Heart left ventricle (tissue), 16 donors: Measurements from ENCODE around the gene SERPINB10. TPM values are rescaled to one million over a fixed set of nuclear protein-coding genes. Genes with fewer than 3 reads are reported as not detected.

Source experiments
- ATAC-seq, 4 donors: fragments of 200-7000 bp; cut with Tn5 transposase; one replicate each; pipeline ENCODE4 v1.9.1; 2020 to 2022; ENCODE audit warnings: moderate library complexity in 4 of 4, mild to moderate bottlenecking in 3 of 4, moderate number of reproducible peaks in 1 of 4
- DNase-seq, 5 donors: peaks; one replicate each; pipeline ENCODE4 v3.0.0-alpha.2; 2020
- H3K27ac ChIP-seq, 12 donors: fragments of 200-600 bp; sonication (generic) in 4 of 12; one replicate each; pipeline versions ENCODE4 v1.5.0 to v1.8.0; 2016 to 2022; ENCODE audit warnings: mild to moderate bottlenecking in 2 of 12
- H3K27me3 ChIP-seq, 9 donors: fragments of 200-600 bp; sonication (generic) in 2 of 9; one replicate each; pipeline versions ENCODE4 v1.5.1 to v1.8.0; 2016 to 2022; ENCODE audit warnings: mild to moderate bottlenecking in 3 of 9
- H3K36me3 ChIP-seq, 9 donors: fragments of 200-600 bp; sonication (generic) in 2 of 9; one replicate each; pipeline versions ENCODE4 v1.5.0 to v1.8.0; 2018 to 2022; ENCODE audit warnings: mild to moderate bottlenecking in 2 of 9
- H3K4me1 ChIP-seq, 12 donors: fragments of 200-600 bp; sonication (generic) in 4 of 12; one replicate each; pipeline versions ENCODE4 v1.5.0 to v1.8.0; 2016 to 2022; ENCODE audit warnings: mild to moderate bottlenecking in 3 of 12
- H3K4me3 ChIP-seq, 12 donors: fragments of 200-600 bp; sonication (generic) in 4 of 12; one replicate each; pipeline versions ENCODE4 v1.5.0 to v1.8.0; 2017 to 2022; ENCODE audit warnings: mild to moderate bottlenecking in 9 of 12, moderate library complexity in 4 of 12
- H3K9me3 ChIP-seq, 12 donors: fragments of 200-600 bp; sonication (generic) in 4 of 12; one replicate each; pipeline versions ENCODE4 v1.5.0 to v1.8.0; 2016 to 2022; ENCODE audit warnings: mild to moderate bottlenecking in 1 of 12
- POLR2A ChIP-seq, 2 donors: fragments of 450-650 bp; IDR thresholded peaks; one replicate each; pipeline ENCODE4 v1.6.1; 2017; ENCODE audit warnings: antibody characterized with exemption in 2 of 2, mild to moderate bottlenecking in 2 of 2, moderate library complexity in 2 of 2
- WGBS, 4 donors: extraction: QIAGEN DNeasy Blood & Tissue Kit in 2 of 4; methylation state at CpG; one replicate each; pipeline versions ENCODE4 v1.1.5 to v1.1.7; 2013 to 2018; 5-methylcytosine and 5-hydroxymethylcytosine counted together
- intact Hi-C, 10 donors: fragments of 100-400 bp; cut with DNase I; formaldehyde crosslinking; loops; one replicate each; pipeline versions ENCODE4 v1.11.1 to v1.14.2; 2022
- polyA plus RNA-seq, 2 donors: library from polyadenylated mRNA; stranded (reverse); fragments of 200-250 nt; gene quantifications; one replicate each; pipeline ENCODE4 v1.2.3, GENCODE V29; 2013
- total RNA-seq, 9 donors: library from RNA; depleted of rRNA in 2 of 9; stranded (reverse); fragments of >200 nt in 2 of 9; fragmentation: NEBNext Ultra II Directional in 3 of 9; extraction: Animal tissue kit (Norgen Biotek cat#: 25700) in 3 of 9; gene quantifications; one replicate each; pipeline versions ENCODE4 v1.1.0 to v1.2.4, GENCODE V29; 2016 to 2023
- TF ChIP-seq, protein P1 (sequence below), 12 donors: fragments of 200-600 bp; sonication (generic) in 4 of 12; IDR thresholded peaks; one replicate each; pipeline versions ENCODE4 v1.5.0 to v1.8.0; 2018 to 2022; ENCODE audit warnings: antibody characterized with exemption in 12 of 12, mild to moderate bottlenecking in 5 of 12
- donor health status: ischemic (EF 13 %, LVEDD 7.1; RV severe dilation, severe dysfunction).
- donor health status: healthy with polysubstance abuse.
- donor health status: DM: no; HTN: yes; CAD: no.
- donor health status: DM: no; HTN: no; CAD: no.
- donor health status: ischemic (EF 25% LVEDD 6.9; RV normal size, moderate dysfunction).
- donor health status: ischemic (EF 25% LVEDD 5.7; RV mildly dilated, moderate dysfunction).
- donor health status: healthy.
- donor health status: DM: yes; HTN: yes; CAD: no.
- donor health status: ischemic (EF 35%, LVEDD 5.7; RV mildly dilated, moderate dysfunction).
- donor health status: nonischemic (EF 11% LVEDD 7.7; RV severe dilation, severe dysfunction).
- donor health status: DM: yes; HTN: yes; CAD: no.
- donor health status: PGD.
- donor health status: ischemic (EF 29% LVEDD 5.4; RV normal size, mild dysfunction).
- donor health status: nonischemic (EF 23%, LVEDD 6.1; RV moderate dilation, normal function).

The SERPINB10 gene
- total and polyA plus RNA-seq, 11 donors: 0.20 TPM; not detected in 10

DNA sequence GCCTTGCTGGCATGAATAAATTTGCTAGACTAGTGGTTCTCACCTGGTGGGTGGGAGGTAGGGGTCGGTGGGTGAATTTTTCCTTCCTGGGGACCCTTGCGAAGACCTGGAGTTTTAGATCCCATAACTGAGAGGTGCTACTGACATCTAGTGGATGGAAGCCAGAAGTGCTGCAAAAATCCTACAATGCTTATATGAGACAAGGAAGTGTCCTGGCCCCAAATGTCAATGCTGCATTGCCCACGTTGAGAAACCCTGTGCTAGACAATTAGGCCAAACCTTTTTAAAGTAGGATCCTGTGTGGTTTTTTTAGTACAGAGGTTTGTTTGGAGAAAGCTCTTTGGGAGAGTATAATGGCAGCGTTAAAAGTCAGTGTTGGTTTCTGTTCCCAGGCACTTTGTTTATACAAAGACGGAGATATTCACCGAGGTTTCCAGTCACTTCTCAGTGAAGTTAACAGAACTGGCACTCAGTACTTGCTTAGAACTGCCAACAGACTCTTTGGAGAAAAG lies 71.7 kb downstream of the SERPINB10 start:
- TF ChIP-seq, protein P1, sequence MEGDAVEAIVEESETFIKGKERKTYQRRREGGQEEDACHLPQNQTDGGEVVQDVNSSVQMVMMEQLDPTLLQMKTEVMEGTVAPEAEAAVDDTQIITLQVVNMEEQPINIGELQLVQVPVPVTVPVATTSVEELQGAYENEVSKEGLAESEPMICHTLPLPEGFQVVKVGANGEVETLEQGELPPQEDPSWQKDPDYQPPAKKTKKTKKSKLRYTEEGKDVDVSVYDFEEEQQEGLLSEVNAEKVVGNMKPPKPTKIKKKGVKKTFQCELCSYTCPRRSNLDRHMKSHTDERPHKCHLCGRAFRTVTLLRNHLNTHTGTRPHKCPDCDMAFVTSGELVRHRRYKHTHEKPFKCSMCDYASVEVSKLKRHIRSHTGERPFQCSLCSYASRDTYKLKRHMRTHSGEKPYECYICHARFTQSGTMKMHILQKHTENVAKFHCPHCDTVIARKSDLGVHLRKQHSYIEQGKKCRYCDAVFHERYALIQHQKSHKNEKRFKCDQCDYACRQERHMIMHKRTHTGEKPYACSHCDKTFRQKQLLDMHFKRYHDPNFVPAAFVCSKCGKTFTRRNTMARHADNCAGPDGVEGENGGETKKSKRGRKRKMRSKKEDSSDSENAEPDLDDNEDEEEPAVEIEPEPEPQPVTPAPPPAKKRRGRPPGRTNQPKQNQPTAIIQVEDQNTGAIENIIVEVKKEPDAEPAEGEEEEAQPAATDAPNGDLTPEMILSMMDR (IDR thresholded peaks at IDR 0.05): peak; percentile 67 to 91 (median 84)
- TF ChIP-seq POLR2A (IDR thresholded peaks at IDR 0.05): no peak
- no peaks in the 10 kb centered on the region for H3K9me3 ChIP-seq
- peak in 2 of 5 donors; percentile 34 to 43 for DNase-seq

DNA sequence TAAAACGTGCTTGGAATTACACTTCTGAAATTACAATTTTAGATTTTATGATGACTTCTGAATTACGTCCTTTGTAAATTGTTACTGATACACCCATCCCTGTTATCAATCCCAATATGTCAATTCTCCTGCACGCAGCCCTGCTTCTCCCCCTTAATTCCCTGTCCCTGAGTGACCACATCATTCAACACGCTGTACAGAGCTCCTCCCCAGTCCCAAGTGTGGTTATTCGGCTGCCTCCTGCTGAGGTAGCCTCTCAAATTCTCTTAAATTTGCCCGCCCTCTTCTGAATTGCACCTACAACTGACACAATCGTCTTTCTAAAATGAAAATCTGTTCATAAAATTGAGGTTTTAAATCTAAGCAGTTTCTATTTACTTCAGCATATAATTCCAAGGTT lies 72.3 kb downstream of the SERPINB10 start:
- no peak for TF ChIP-seq POLR2A (IDR thresholded peaks at IDR 0.05)
- TF ChIP-seq, protein P1 (IDR thresholded peaks at IDR 0.05): no peak
- no peaks in the 10 kb centered on the region for H3K9me3 ChIP-seq
- no peak for ATAC-seq
- DNase-seq: no peak
- intact Hi-C loops: loop anchor here in 1 of 10 donors (5.0 kb wide), 1 partner anchor 463 kb away; no protein-coding TSS in a partner anchor
- H3K27ac ChIP-seq: peak overlapping the region in 2 of 12 donors; percentile 39 to 58
- WGBS, 4 donors: 59 to 75% (median 71%) methylated on average over 7 of the region's 7 CpGs
- H3K4me3 ChIP-seq: peak overlapping the region in 7 of 12 donors; percentile 0 to 46 (median 20)
- peaks cover 0 to 28% (median 3%) of the 10 kb centered on the region in 12 donors for H3K4me1 ChIP-seq
- H3K36me3 ChIP-seq: peaks cover 0 to 44% (median 11%) of the 10 kb centered on the region in 9 donors
- H3K27me3 ChIP-seq: no peaks in the 10 kb centered on the region

More for the DNA sequence above, 71.7 kb downstream of the SERPINB10 start:
- Histone ChIP-seq H3K4me1 (peaks cover 0 to 34% (median 3%) of the 10 kb centered on the region in 12 donors), H3K27ac (peak overlapping the region in 4 of 12 donors; percentile 8 to 58 (median 24)), H3K27me3 (no peaks in the 10 kb centered on the region), H3K4me3 (peak overlapping the region in 7 of 12 donors; percentile 0 to 46 (median 20)), H3K36me3 (peaks cover 0 to 39% (median 11%) of the 10 kb centered on the region in 9 donors)
- ATAC-seq: peak in 3 of 4 donors; percentile 75 to 78 (median 78)
- 10 to 23% (median 16%) methylated on average over 6 of the region's 6 CpGs for WGBS, 4 donors
- intact Hi-C loops: loop anchor here in 4 of 10 donors (1.0 to 10.0 kb wide), 3 partner anchors 16 to 465 kb away; no protein-coding TSS in a partner anchor

DNA sequence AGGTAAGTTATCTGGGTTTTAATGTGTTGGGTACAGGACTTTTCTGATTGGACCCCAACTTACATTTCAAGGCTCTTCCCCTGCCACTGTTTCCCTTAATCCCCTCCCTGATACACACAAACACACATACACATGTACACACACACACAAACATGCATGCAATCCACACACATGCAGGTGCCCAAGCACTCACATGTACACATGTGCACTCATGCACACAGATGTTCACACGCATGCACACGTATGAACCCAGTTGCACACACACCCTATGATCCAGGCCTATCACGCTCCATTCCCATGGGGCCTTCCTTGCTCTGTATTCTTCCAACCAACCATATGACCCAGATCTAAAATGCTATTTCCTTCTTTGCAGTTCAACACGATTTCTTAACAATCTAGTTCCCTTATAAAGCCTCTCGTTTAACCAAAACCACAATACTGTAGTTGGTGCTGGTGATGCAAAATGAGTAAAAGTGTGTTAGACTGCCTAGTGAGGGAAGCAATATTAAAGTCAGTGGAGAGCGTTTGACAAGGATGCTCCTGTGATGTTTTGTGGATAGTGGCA lies 73.2 kb downstream of the SERPINB10 start:
- H3K4me3 ChIP-seq: no peak overlapping the region
- H3K4me1 ChIP-seq: peaks cover 0 to 26% (median 3%) of the 10 kb centered on the region in 12 donors
- no peak overlapping the region for H3K27ac ChIP-seq
- TF ChIP-seq, protein P1 (IDR thresholded peaks at IDR 0.05): no peak
- no peak for TF ChIP-seq POLR2A (IDR thresholded peaks at IDR 0.05)
- DNase-seq (no peak), ATAC-seq (no peak)
- H3K27me3 ChIP-seq: no peaks in the 10 kb centered on the region
- no peaks in the 10 kb centered on the region for H3K9me3 ChIP-seq
- intact Hi-C loops: loop anchor here in 1 of 10 donors (5.0 kb wide), 1 partner anchor 464 kb away; no protein-coding TSS in a partner anchor
- 78 to 86% (median 84%) methylated on average over 6 of the region's 6 CpGs for WGBS, 4 donors
- peaks cover 0 to 54% (median 14%) of the 10 kb centered on the region in 9 donors for H3K36me3 ChIP-seq

DNA sequence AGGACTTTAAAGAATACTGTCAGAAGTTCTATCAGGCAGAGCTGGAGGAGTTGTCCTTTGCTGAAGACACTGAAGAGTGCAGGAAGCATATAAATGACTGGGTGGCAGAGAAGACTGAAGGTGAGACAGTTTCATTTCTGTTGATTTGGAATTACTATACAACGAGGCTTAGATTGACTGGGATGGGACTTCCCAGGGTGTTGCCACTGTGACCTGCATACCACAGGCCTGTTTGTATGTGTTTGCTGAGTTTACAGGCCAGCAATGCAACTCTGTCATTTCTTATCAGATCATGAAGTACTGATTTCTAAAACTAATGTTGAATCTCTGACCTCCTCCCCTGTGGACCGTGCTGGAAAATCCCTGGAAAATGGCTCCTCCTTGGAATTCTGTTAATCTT lies 74.0 kb downstream of the SERPINB10 start:
- Histone ChIP-seq H3K36me3 (peaks cover 0 to 59% (median 14%) of the 10 kb centered on the region in 9 donors), H3K4me1 (peaks cover 0 to 19% (median 3%) of the 10 kb centered on the region in 12 donors), H3K27ac (no peak overlapping the region), H3K27me3 (no peaks in the 10 kb centered on the region), H3K9me3 (no peaks in the 10 kb centered on the region), H3K4me3 (no peak overlapping the region)
- no peak for DNase-seq
- TF ChIP-seq, protein P1 (IDR thresholded peaks at IDR 0.05): no peak
- no peak for TF ChIP-seq POLR2A (IDR thresholded peaks at IDR 0.05)
- WGBS, 4 donors: 62 to 82% (median 67%) methylated on average over 2 of the region's 2 CpGs
- intact Hi-C loops: loop anchor here in 1 of 10 donors (5.0 kb wide), 1 partner anchor 464 kb away; no protein-coding TSS in a partner anchor
- no peak for ATAC-seq
